OCI-LY7 (cell line): ENCODE results near the gene CHST8. TPM values are rescaled to one million over a fixed set of nuclear protein-coding genes. Genes with fewer than 3 reads are reported as not detected.

Experiments
- BruUV-seq: library from RNA; stranded (reverse); fragments of 400-500 nt; replicated peaks from 2 replicates; lab custom pipeline; 2021; lab: Mats Ljungman, UMichigan
- CTCF ChIA-PET: fragments of 300-600 bp; sonication (Branson Sonifier 250); formaldehyde crosslinking; loops from one replicate; lab custom pipeline; 2022; ENCODE audit warnings: antibody characterized with exemption; ENCODE audit not compliant: unreplicated experiment; lab: Charles Lee
- POLR2A ChIA-PET: fragments of 300-600 bp; sonication (Branson Sonifier 250); formaldehyde crosslinking; loops from one replicate; lab custom pipeline; 2022; ENCODE audit warnings: antibody characterized with exemption; lab: Charles Lee
- DNase-seq: peaks from one replicate; pipeline ENCODE4 v3.0.0-alpha.2; 2015; ENCODE audit warnings: low spot score
- H2AFZ ChIP-seq: fragments of 200-600 bp; sonication (generic), shearing (Covaris generic); 2 replicates; pipeline ENCODE4 v1.6.1; 2014; ENCODE audit warnings: mild to moderate bottlenecking, antibody characterized with exemption, low read length, moderate library complexity
- H3K27ac ChIP-seq: fragments of 200-600 bp; sonication (generic); 2 replicates; pipeline ENCODE4 v1.5.1; 2014; ENCODE audit warnings: mixed run types, low read depth, mild to moderate bottlenecking, moderate library complexity, low read length, inconsistent platforms; ENCODE audit not compliant: poor library complexity, severe bottlenecking
- H3K36me3 ChIP-seq: fragments of 200-600 bp; sonication (generic); 2 replicates; pipeline ENCODE4 v1.6.1; 2014; ENCODE audit warnings: mild to moderate bottlenecking, antibody characterized with exemption, low read length, moderate library complexity, mixed read lengths; ENCODE audit not compliant: insufficient read depth
- H3K4me1 ChIP-seq: fragments of 200-600 bp; sonication (generic); 2 replicates; pipeline ENCODE4 v1.5.1; 2014; ENCODE audit warnings: mild to moderate bottlenecking, low read length; ENCODE audit not compliant: insufficient read depth, poor library complexity, severe bottlenecking
- H3K4me2 ChIP-seq: fragments of 200-600 bp; sonication (generic); 2 replicates; pipeline ENCODE4 v1.6.1; 2014; ENCODE audit warnings: mild to moderate bottlenecking, low read length
- H3K4me3 ChIP-seq: fragments of 200-600 bp; sonication (generic); 2 replicates; pipeline ENCODE4 v1.5.1; 2014; ENCODE audit warnings: mild to moderate bottlenecking, low read depth, low read length; ENCODE audit not compliant: poor library complexity, severe bottlenecking
- H3K79me2 ChIP-seq: fragments of 200-600 bp; sonication (generic); 2 replicates; pipeline ENCODE4 v1.6.1; 2016; ENCODE audit warnings: low read depth, mild to moderate bottlenecking, low read length, moderate library complexity, mixed read lengths; ENCODE audit not compliant: insufficient read depth
- H3K9me2 ChIP-seq: fragments of 200-600 bp; sonication (generic); 2 replicates; pipeline ENCODE4 v1.6.1; 2016; ENCODE audit warnings: mild to moderate bottlenecking, low read length, mixed read lengths; ENCODE audit not compliant: insufficient read depth
- H3K9me3 ChIP-seq: fragments of 200-600 bp; sonication (generic); 2 replicates; pipeline ENCODE4 v1.6.1; 2014; ENCODE audit warnings: mild to moderate bottlenecking, mixed run types, low read length, mixed read lengths
- H4K20me1 ChIP-seq: fragments of 200-600 bp; sonication (generic); 2 replicates; pipeline ENCODE4 v1.6.1; 2014; ENCODE audit warnings: mild to moderate bottlenecking, antibody characterized with exemption, low read length, moderate library complexity, mixed read lengths; ENCODE audit not compliant: insufficient read depth
- EZH2phosphoT487 ChIP-seq: fragments of 200-600 bp; sonication (generic); IDR thresholded peaks from 2 replicates; pipeline ENCODE4 v1.6.1; 2018; ENCODE audit warnings: low read depth, borderline replicate concordance, mild to moderate bottlenecking, mixed run types, antibody characterized with exemption, low read length, moderate library complexity, mixed read lengths
- intact Hi-C: fragments of 100-400 bp; cut with micrococcal nuclease; formaldehyde crosslinking; loops from one replicate; pipeline ENCODE4 v1.10.0; 2022; ENCODE audit not compliant: unreplicated experiment
- total RNA-seq, 2 experiments: library from RNA; depleted of rRNA in 1 of 2; stranded (reverse); fragments of >200 nt in 1 of 2; shearing (Covaris generic) in 1 of 2; gene quantifications; 2 replicates each; pipeline ENCODE4 v1.2.3, GENCODE V29; 2014 to 2022
- TF ChIP-seq, protein P1 (sequence below): fragments of 200-600 bp; sonication (generic); conservative IDR thresholded peaks from 2 replicates; pipeline ENCODE4 v1.5.1; 2014; ENCODE audit warnings: mild to moderate bottlenecking, antibody characterized with exemption, low read length, moderate library complexity, mixed read lengths

Gene CHST8
- total RNA-seq, 2 experiments from 2014 or later: not detected

DNA sequence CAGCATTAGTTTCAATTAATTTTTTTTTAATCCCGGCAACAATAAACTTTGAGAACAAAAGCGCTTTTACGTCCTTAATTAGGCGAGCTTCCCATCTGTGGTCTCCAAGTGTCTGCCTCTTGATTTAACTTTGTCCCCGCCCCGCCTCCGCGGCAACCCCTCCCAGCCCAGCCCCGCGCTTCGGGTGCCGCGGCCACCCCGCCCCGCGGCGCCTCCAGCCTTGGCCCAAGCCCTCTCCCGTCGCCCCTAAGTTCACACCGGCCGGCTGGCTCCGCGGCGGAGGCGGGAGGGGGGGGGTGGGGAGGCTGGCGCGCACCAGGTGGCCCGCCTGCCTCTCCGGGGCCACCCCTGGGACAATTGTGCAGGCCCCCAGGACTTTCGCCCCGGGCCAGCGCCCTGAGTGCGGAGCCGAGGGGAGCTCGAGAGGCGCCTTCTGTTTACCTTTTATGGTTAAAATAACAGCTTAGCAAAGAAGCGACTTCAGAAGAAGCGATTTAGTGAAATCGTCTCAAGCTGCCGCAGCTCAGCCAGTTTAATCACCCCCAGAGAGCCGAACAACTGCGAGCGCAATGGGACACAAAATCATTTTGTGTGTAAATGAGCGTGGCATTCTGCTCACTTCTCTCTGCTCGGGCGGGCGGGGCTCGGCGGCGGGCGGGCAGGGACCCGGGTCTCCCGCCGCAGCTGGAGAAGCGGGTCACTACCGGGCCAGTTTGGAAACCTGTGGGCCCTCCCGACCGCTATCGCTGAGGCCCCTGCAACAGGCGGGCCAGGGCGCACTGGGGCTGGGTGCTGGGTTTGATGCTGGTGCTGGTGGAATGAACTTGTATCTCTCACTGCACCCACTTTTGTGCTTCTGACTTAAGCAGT, 176.3 kb downstream of the CHST8 start:
- H3K4me3 ChIP-seq: peak overlapping the region; percentile 79
- POLR2A ChIA-PET: interaction anchor here (0.6 to 1.7 kb wide), 5 partner anchors 9 to 426 kb away, joined by 3 to 4 read pairs (median 3); no protein-coding TSS in a partner anchor
- H2AFZ ChIP-seq: peak overlapping the region; percentile 52; the same call in 1 of the 2 replicates

GRCh38 chr19:33798681-33799111, 176.9 kb downstream of the CHST8 start:
- ChIA-PET POLR2A (no interaction called here), CTCF (no interaction called here)
- no peaks in the 10 kb centered on the region for H3K9me2 ChIP-seq

More for the DNA sequence above, 176.3 kb downstream of the CHST8 start:
- no peaks in the 10 kb centered on the region for H3K79me2 ChIP-seq
- DNase-seq: peak; percentile 60
- H3K4me1 ChIP-seq: peaks cover 12% of the 10 kb centered on the region
- CTCF ChIA-PET: no interaction called here
- no peaks in the 10 kb centered on the region for H4K20me1 ChIP-seq
- peak overlapping the region; percentile 68 for H3K27ac ChIP-seq
- H3K9me3 ChIP-seq: no peaks in the 10 kb centered on the region
- intact Hi-C loops: no loop called here
- peak overlapping the region; percentile 71 for H3K4me2 ChIP-seq
- no peak for TF ChIP-seq EZH2phosphoT487
- TF ChIP-seq, protein P1, sequence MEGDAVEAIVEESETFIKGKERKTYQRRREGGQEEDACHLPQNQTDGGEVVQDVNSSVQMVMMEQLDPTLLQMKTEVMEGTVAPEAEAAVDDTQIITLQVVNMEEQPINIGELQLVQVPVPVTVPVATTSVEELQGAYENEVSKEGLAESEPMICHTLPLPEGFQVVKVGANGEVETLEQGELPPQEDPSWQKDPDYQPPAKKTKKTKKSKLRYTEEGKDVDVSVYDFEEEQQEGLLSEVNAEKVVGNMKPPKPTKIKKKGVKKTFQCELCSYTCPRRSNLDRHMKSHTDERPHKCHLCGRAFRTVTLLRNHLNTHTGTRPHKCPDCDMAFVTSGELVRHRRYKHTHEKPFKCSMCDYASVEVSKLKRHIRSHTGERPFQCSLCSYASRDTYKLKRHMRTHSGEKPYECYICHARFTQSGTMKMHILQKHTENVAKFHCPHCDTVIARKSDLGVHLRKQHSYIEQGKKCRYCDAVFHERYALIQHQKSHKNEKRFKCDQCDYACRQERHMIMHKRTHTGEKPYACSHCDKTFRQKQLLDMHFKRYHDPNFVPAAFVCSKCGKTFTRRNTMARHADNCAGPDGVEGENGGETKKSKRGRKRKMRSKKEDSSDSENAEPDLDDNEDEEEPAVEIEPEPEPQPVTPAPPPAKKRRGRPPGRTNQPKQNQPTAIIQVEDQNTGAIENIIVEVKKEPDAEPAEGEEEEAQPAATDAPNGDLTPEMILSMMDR: no peak
- H3K36me3 ChIP-seq: peaks cover 32% of the 10 kb centered on the region; the same call in 1 of the 2 replicates
- no peaks in the 10 kb centered on the region for H3K9me2 ChIP-seq
- no TSS peak for BruUV-seq

More at GRCh38 chr19:33798681-33799111, 176.9 kb downstream of the CHST8 start:
- DNase-seq: no peak
- no peak for TF ChIP-seq EZH2phosphoT487
- TF ChIP-seq, protein P1: no peak
- Histone ChIP-seq H3K27ac (no peak overlapping the region), H3K79me2 (no peaks in the 10 kb centered on the region), H3K4me1 (peaks cover 12% of the 10 kb centered on the region), H3K4me2 (peak overlapping the region; percentile 71; the same call in 1 of the 2 replicates), H2AFZ (no peak overlapping the region), H4K20me1 (no peaks in the 10 kb centered on the region), H3K4me3 (no peak overlapping the region), H3K9me3 (no peaks in the 10 kb centered on the region), H3K36me3 (peaks cover 33% of the 10 kb centered on the region; the same call in 1 of the 2 replicates)
- intact Hi-C loops: no loop called here
- no TSS peak for BruUV-seq
